ENCODE measurements around the gene TAF11L3.
"Not testable (repeated sequence)": the region's sequence is repeated elsewhere in the genome, so short reads cannot be mapped to it uniquely, and the experiment has no call there.

- TF ChIP-seq POLR2A (IDR thresholded peaks at IDR 0.05; ENCODE audit: low read length); GATA1 (IDR thresholded peaks at IDR 0.05; ENCODE audit: low read depth, low read length): not testable (repeated sequence)
These were observed 20.2 kb upstream of the TAF11L3 start, which contains the start of gene TAF11L2 for GRCh38 chr5:17497931-17498330.

Measured in erythroblast (primary cell).